ENCODE measurements around the gene BMAL1. TPM values are rescaled to one million over a fixed set of nuclear protein-coding genes. Genes with fewer than 3 reads are reported as not detected.
A peak's percentile ranks its signal among the peaks of the same experiment; 100 is the strongest.

Gene BMAL1
- total RNA-seq, 1 experiment from 2014 or later, result 3.3 TPM

GRCh38 chr11:13321431-13321830 lies 43.8 kb downstream of the BMAL1 start:
- no CpG with 5 or more reads among the region's 2 CpGs for whole genome bisulfite sequencing (ENCODE audit: extremely low coverage, insufficient read length, low lambda C conversion rate)

More at GRCh38 chr11:13321431-13321830, 43.8 kb downstream of the BMAL1 start:
- no peak overlapping the region for H2BK5ac ChIP-seq (ENCODE audit: insufficient read length, low read length)
- no peak overlapping the region for H4K91ac ChIP-seq (ENCODE audit: insufficient read length, low read depth, low read length)
- no peak overlapping the region for H3K23ac ChIP-seq (ENCODE audit: insufficient read length, low read depth, low read length)
- H3K56ac ChIP-seq (ENCODE audit: insufficient read length, low read depth, low read length), result no peak overlapping the region
- no peak overlapping the region for H3K18ac ChIP-seq (ENCODE audit: insufficient read length, low read depth, low read length)
- H3K4me2 ChIP-seq (ENCODE audit: insufficient read depth, insufficient read length, low read length), result no peak overlapping the region
- Mint-ChIP-seq H3K4me1 (peaks cover 2 to 9% of the 10 kb centered on the region in 2 experiments; a peak in 2 of 4 replicates), H3K27me3 (ENCODE audit: low read depth) (no peaks in the 10 kb centered on the region), H3K27ac (peak overlapping the region in 1 of 3 experiments; percentile 52; a peak in 1 of 7 replicates), H3K4me3 (no peak overlapping the region), H3K9me3 (no peaks in the 10 kb centered on the region), H3K36me3 (ENCODE audit: insufficient read depth in 1 of 3, low read depth in 3 of 3) (no peaks in the 10 kb centered on the region)
- no peak overlapping the region for H2BK15ac ChIP-seq (ENCODE audit: low read depth, low read length)
- no peaks in the 10 kb centered on the region for H3K79me2 ChIP-seq (ENCODE audit: insufficient read depth, low read length)
- H4K5ac ChIP-seq (ENCODE audit: insufficient read length, low read depth, low read length), result no peak overlapping the region
- DNase-seq, result no peak
- no peak overlapping the region for H3K27ac ChIP-seq (ENCODE audit: insufficient read length, low read depth, low read length)
- no peak overlapping the region for H3K9ac ChIP-seq (ENCODE audit: extremely low read depth, insufficient read length, low read length)
- H3T11ph ChIP-seq (ENCODE audit: low read length), result no peak overlapping the region
- H3K14ac ChIP-seq (ENCODE audit: insufficient read depth, low read length), result no peak overlapping the region
- H4K8ac ChIP-seq (replicated peaks; ENCODE audit: insufficient read length, low read depth, low read length), result no peak overlapping the region
- H3K4me1 ChIP-seq (ENCODE audit: insufficient read depth, low read length), result no peaks in the 10 kb centered on the region
- H3K9me3 ChIP-seq (ENCODE audit: control insufficient read depth, low read depth, low read length), result no peaks in the 10 kb centered on the region
- H3K79me1 ChIP-seq (ENCODE audit: insufficient read depth, low read depth, low read length, poor library complexity, severe bottlenecking), result no peaks in the 10 kb centered on the region
- no peak overlapping the region for H3K4ac ChIP-seq (ENCODE audit: low read depth, low read length)
- H2BK12ac ChIP-seq (ENCODE audit: insufficient read length, low read depth, low read length), result no peak overlapping the region
- H2BK20ac ChIP-seq (ENCODE audit: low read depth, low read length, poor library complexity, severe bottlenecking), result no peak overlapping the region
- H2BK120ac ChIP-seq (ENCODE audit: low read depth, low read length, poor library complexity, severe bottlenecking), result no peak overlapping the region
- no peak overlapping the region for H2AK5ac ChIP-seq (ENCODE audit: insufficient read length, low read length)
- H3K27me3 ChIP-seq (ENCODE audit: insufficient read depth, low read length), result no peaks in the 10 kb centered on the region
- H4K20me1 ChIP-seq (ENCODE audit: control insufficient read depth, insufficient read depth, insufficient read length), result no peaks in the 10 kb centered on the region
- H3K23me2 ChIP-seq (ENCODE audit: insufficient read length, low read depth, low read length, poor library complexity, severe bottlenecking), result no peaks in the 10 kb centered on the region
- TF ChIP-seq CTCF (conservative IDR thresholded peaks at IDR 0.05), result no peak
- no peak overlapping the region for H2AFZ ChIP-seq (ENCODE audit: low read length)
